Kidney epithelial cell (primary cell): ENCODE results near the gene TUSC1. TPM values are rescaled to one million over a fixed set of nuclear protein-coding genes. Genes with fewer than 3 reads are reported as not detected.
"Not testable (repeated sequence)": the region's sequence is repeated elsewhere in the genome, so short reads cannot be mapped to it uniquely, and the experiment has no call there.

Experiments used
- DNase-seq: peaks from one replicate; pipeline ENCODE4 v3.0.0-alpha.2; 2010; ENCODE audit warnings: low read depth
- H3K27me3 ChIP-seq: 2 replicates; pipeline ENCODE4 v1.6.0; 2011; ENCODE audit warnings: low read length; ENCODE audit not compliant: control insufficient read depth, insufficient read depth
- H3K36me3 ChIP-seq: 2 replicates; pipeline ENCODE4 v1.5.1; 2011; ENCODE audit warnings: low read length; ENCODE audit not compliant: control insufficient read depth, insufficient read depth
- H3K4me3 ChIP-seq: 2 replicates; pipeline ENCODE4 v1.5.1; 2011; ENCODE audit warnings: low read depth, mild to moderate bottlenecking, control low read depth, low read length
- total RNA-seq: library from RNA; depleted of rRNA; stranded (reverse); fragments of >200 nt; gene quantifications from 2 replicates; pipeline ENCODE4 v1.2.3, GENCODE V29; 2015
- TF ChIP-seq, protein P1 (sequence below): IDR thresholded peaks from 2 replicates; pipeline ENCODE4 v1.5.1; 2011; ENCODE audit warnings: mild to moderate bottlenecking, moderate library complexity, low read length, control low read depth, inconsistent platforms; ENCODE audit not compliant: insufficient read depth, poor library complexity, severe bottlenecking

The TUSC1 gene
- total RNA-seq, 1 donor from 2014 or later: 13.7 TPM

DNA sequence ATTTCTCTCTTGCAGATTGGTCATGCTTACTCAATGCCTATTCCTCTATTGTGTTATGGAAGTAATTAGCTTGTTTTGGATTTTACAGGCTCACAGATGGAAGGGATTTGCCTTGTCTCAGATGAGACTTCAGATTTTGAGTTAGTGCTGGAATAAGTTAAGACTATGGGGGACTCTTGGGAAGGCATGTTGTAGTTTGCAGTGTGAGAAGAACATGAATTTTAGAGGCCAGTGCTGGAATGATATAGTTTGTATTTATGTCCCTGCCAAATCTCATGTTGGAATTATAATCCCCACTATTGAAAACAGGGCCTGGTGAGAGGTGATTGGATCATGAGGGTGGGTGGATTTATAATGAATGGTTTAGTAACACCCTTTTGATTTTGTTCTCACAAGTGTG lies 6.1 kb upstream of the TUSC1 start:
- Histone ChIP-seq H3K27me3 (no peaks in the 10 kb centered on the region), H3K36me3 (no peaks in the 10 kb centered on the region), H3K4me3 (no peak overlapping the region)
- TF ChIP-seq, protein P1, sequence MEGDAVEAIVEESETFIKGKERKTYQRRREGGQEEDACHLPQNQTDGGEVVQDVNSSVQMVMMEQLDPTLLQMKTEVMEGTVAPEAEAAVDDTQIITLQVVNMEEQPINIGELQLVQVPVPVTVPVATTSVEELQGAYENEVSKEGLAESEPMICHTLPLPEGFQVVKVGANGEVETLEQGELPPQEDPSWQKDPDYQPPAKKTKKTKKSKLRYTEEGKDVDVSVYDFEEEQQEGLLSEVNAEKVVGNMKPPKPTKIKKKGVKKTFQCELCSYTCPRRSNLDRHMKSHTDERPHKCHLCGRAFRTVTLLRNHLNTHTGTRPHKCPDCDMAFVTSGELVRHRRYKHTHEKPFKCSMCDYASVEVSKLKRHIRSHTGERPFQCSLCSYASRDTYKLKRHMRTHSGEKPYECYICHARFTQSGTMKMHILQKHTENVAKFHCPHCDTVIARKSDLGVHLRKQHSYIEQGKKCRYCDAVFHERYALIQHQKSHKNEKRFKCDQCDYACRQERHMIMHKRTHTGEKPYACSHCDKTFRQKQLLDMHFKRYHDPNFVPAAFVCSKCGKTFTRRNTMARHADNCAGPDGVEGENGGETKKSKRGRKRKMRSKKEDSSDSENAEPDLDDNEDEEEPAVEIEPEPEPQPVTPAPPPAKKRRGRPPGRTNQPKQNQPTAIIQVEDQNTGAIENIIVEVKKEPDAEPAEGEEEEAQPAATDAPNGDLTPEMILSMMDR: no peak
- no peak for DNase-seq

DNA sequence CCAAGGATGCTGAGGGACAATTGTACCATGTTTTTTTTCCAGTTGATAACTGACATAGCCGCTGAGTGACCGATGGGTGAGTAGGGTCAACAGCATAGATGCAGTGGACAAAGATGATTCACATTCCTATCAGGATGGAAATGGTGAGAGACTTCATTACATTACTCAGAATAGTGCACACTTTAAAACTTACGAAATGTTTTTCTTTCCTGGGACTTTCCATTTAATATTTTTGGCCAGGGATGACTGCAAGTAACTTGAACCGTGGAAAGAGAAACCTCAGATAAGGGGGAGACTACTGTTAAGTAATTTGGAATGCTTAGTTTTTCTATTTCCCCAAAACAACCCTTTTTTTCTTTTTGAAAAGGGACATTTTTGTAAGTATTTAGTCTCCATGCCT lies 3.0 kb upstream of the TUSC1 start:
- no peak for DNase-seq
- TF ChIP-seq, protein P1: no peak

DNA sequence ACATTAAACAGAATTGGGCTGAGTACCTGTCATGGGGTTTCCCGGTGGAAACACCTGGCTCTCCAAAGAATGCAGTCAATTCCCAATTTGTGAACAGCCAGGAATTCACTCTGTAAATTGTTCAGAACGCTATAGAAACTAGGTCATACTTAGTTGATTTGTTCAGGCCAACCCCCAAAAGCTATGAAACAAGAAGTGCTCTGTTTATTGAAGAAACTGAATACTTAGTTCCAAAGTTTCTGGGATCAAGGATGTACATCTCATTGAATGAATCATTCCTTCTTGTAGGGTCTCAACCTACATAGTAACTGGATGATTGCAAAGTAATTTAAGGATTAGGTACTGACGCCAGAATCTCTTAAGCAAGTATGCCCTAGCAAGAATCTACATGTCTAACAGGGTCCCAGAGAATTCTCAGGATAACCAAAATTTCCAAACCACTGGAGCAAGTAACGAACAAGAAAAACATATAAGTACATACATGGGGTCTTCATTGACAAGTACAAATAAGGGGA lies 659 bp upstream of the TUSC1 start:
- TF ChIP-seq, protein P1: no peak
- Histone ChIP-seq H3K27me3 (no peaks in the 10 kb centered on the region), H3K4me3 (peak overlapping the region; percentile 65), H3K36me3 (no peaks in the 10 kb centered on the region)
- no peak for DNase-seq

More for the DNA sequence above, 3.0 kb upstream of the TUSC1 start:
- Histone ChIP-seq H3K4me3 (no peak overlapping the region), H3K36me3 (no peaks in the 10 kb centered on the region), H3K27me3 (no peaks in the 10 kb centered on the region)

DNA sequence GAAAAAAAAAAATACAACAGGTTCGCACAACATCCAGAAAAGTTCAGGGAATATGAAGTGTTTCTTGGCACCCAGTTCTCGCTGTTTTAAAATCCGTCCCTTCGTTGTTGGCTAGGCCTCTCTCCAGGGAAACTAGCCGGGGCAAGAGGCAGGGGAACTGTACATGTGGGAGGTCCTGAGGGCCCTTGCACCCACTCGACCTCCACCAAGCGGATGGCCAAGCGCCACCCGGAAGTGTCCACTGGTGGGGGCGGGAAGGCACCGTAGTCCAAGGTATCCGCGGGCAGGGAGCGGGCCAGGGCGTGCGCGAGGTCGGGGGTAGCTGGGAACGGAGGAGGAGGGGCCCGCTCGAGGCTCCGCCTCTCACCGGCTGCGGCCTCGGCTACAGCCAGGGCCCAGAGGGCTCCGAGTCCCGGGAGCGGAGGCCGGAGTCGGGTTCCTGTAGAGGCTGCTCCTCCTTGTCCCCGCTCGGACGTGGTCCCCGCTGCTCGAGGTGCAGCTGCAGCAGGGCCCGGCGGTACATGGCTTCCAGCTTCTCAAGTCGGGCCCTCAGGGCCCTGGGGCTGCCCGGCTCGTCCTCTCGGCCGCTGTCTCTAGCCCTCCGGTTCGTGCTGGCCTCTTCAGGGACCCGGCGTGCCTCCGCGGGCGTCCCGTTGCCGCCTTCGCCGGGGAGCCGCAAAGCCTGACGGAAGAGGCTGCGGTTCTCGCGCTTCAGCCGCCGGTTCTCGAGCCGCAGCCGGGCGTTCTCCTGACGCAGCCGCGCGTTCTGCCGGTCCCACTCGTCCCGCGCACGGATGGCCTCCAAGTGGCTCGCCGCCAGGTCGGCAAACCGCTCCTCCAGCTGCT lies 720 bp downstream of the TUSC1 start:
- TF ChIP-seq, protein P1: no peak
- DNase-seq: no peak
- Histone ChIP-seq H3K27me3 (no peaks in the 10 kb centered on the region), H3K4me3 (peak overlapping the region; percentile 65), H3K36me3 (no peaks in the 10 kb centered on the region)

DNA sequence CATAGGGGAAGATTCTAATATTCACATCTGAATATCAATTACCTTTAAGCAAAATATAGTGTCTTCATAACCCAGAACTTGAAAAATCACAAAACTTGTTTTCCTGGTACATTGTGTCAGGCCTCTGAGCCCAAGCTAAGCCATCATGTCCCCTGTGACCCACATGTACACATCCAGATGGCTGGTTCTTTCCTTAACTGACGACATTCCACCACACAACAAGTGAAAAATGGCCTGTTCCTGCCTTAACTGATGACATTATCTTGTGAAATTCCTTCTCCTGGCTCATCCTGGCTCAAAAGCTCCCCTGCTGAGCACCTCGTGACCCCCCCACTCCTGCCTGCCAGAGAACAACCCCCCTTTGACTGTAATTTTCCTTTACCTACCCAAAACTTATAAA lies 2.4 kb downstream of the TUSC1 start:
- H3K4me3 ChIP-seq, DNase-seq, H3K36me3 ChIP-seq, H3K27me3 ChIP-seq: not testable (repeated sequence)

DNA sequence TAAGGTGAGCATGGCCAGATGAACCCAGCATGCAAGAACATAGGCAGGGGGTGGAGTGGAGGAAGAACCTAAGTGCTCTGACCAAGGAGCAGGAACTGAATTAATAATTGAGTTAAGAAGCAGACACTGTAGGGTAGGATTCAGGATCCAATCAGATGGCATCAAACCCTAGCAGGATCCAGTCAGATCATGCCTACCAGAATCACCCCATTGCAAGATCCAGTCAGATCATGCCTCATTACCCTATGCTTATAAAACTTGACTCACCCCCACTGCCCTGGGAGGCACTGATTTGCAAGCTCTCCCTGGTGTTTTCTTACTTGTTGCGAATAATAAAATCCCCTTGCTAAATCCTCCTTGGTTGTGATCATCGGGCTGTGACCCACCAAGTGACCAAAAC lies 19.7 kb downstream of the TUSC1 start:
- Histone ChIP-seq H3K36me3 (no peaks in the 10 kb centered on the region), H3K27me3 (no peaks in the 10 kb centered on the region), H3K4me3 (no peak overlapping the region)
- TF ChIP-seq, protein P1: no peak
- no peak for DNase-seq
